Activated T-cell treated with anti-CD3 and anti-CD28 coated beads, Interleukin-2, amount 50 U/mL, for 48 hours (primary cell): Measurements from ENCODE around the gene UPF2.
"Not testable (repeated sequence)": the region's sequence is repeated elsewhere in the genome, so short reads cannot be mapped to it uniquely, and the experiment has no call there.

Source experiments
- DNase-seq, 2 experiments: peaks; one replicate each; pipeline ENCODE4 v3.0.0-alpha.2; 2020

UPF2 gene

GRCh38 chr10:12042797-12043651 lies at the start of gene UPF2:
Gene UPF2, minus strand, starts transcription at chr10:12042809. Its CDS starts 7,386 bp downstream, at chr10:12035423.
- DNase-seq, result peak; percentile 98

GRCh38 chr10:12091421-12091820 lies 48.8 kb upstream of the UPF2 start:
- no peak for DNase-seq

- DNase-seq, result no peak
Measured at GRCh38 chr10:12088919-12089318, 46.3 kb upstream of the UPF2 start.

- no peak for DNase-seq
Measured at GRCh38 chr10:12081879-12082557, 39.4 kb upstream of the UPF2 start.

GRCh38 chr10:12081470-12081869 lies 38.9 kb upstream of the UPF2 start:
- no peak for DNase-seq

- DNase-seq, result no peak
Measured at GRCh38 chr10:12077580-12078180, 35.1 kb upstream of the UPF2 start.

GRCh38 chr10:12073526-12073925 lies 30.9 kb upstream of the UPF2 start:
- DNase-seq, result no peak

- DNase-seq, result not testable (repeated sequence)
Measured at GRCh38 chr10:12071441-12071840, 28.8 kb upstream of the UPF2 start.

GRCh38 chr10:12068449-12069269 lies 26.1 kb upstream of the UPF2 start, which contains the start of gene DHTKD1:
Gene DHTKD1, plus strand, starts transcription at chr10:12068954. Its CDS starts 80 bp downstream, at chr10:12069034.
- peak; percentile 99 to 100 for DNase-seq

GRCh38 chr10:12067336-12067735 lies 24.7 kb upstream of the UPF2 start:
- no peak for DNase-seq

GRCh38 chr10:12063483-12063818 lies 20.8 kb upstream of the UPF2 start:
- DNase-seq, result no peak

GRCh38 chr10:12062754-12063482 lies 20.3 kb upstream of the UPF2 start:
- no peak for DNase-seq

- no peak for DNase-seq
Measured at GRCh38 chr10:12061124-12061523, 18.5 kb upstream of the UPF2 start.

- no peak for DNase-seq
Measured at GRCh38 chr10:12056748-12057147, 14.1 kb upstream of the UPF2 start.

- no peak for DNase-seq
Measured at GRCh38 chr10:12055732-12056131, 13.1 kb upstream of the UPF2 start.

- no peak for DNase-seq
Measured at GRCh38 chr10:12051241-12051640, 8.6 kb upstream of the UPF2 start.

GRCh38 chr10:12050528-12050927 lies 7.9 kb upstream of the UPF2 start:
- no peak for DNase-seq

GRCh38 chr10:12048547-12048946 lies 5.9 kb upstream of the UPF2 start:
- no peak for DNase-seq

- no peak for DNase-seq
Measured at GRCh38 chr10:12045596-12045995, 3.0 kb upstream of the UPF2 start.

GRCh38 chr10:12042409-12042796 lies 206 bp downstream of the UPF2 start:
- peak; percentile 69 to 72 for DNase-seq

- peak; percentile 63 to 66 for DNase-seq
Measured at GRCh38 chr10:12041766-12042408, 722 bp downstream of the UPF2 start.
